ENCODE results near the gene JAG1.

- TF ChIP-seq CTCF (IDR thresholded peaks at IDR 0.05) (no peak), EP300 (IDR thresholded peaks at IDR 0.05) (no peak), POLR2A (IDR thresholded peaks at IDR 0.05) (no peak)
Measured at GRCh38 chr20:10605547-10606195, 68.1 kb downstream of the JAG1 start.

Measured in suprapubic skin (tissue), 3 donors.